ENCODE results near the gene KIRREL1.

Gene KIRREL1

GRCh38 chr1:158045639-158046038 is 52.2 kb downstream of the KIRREL1 start:
- H3K79me2 ChIP-seq (ENCODE audit: control insufficient read depth, low read length): no peaks in the 10 kb centered on the region
- no peak overlapping the region for H3K4me3 ChIP-seq (ENCODE audit: low read length)
- TF ChIP-seq EZH2phosphoT487 (IDR thresholded peaks at IDR 0.05; ENCODE audit: borderline replicate concordance, low read length) (no peak), CTCF (IDR thresholded peaks at IDR 0.05; ENCODE audit: low read depth, low read length, poor library complexity, severe bottlenecking) (no peak)
- no peaks in the 10 kb centered on the region for H3K9me3 ChIP-seq (ENCODE audit: control insufficient read depth, insufficient read depth, low read length)
- no peaks in the 10 kb centered on the region for H3K4me1 ChIP-seq (ENCODE audit: control insufficient read depth, low read length)
- no peaks in the 10 kb centered on the region for H3K9me2 ChIP-seq (replicated peaks; ENCODE audit: control insufficient read depth, low read length)
- H3K27me3 ChIP-seq (ENCODE audit: control insufficient read depth, low read length): peaks cover 46% of the 10 kb centered on the region
- H3K27ac ChIP-seq (ENCODE audit: low read depth, low read length): no peak overlapping the region
- no peak overlapping the region for H3K4me2 ChIP-seq (ENCODE audit: low read length)
- H3K36me3 ChIP-seq (ENCODE audit: control insufficient read depth, low read length): no peaks in the 10 kb centered on the region
- no peaks in the 10 kb centered on the region for H3F3A ChIP-seq (ENCODE audit: control insufficient read depth, insufficient read depth)
- H4K20me1 ChIP-seq (ENCODE audit: control insufficient read depth, insufficient read depth, low read depth, low read length): no peaks in the 10 kb centered on the region

GRCh38 chr1:158046715-158047510 is 53.5 kb downstream of the KIRREL1 start:
- H4K20me1 ChIP-seq (ENCODE audit: control insufficient read depth, insufficient read depth, low read depth, low read length): no peaks in the 10 kb centered on the region
- no peaks in the 10 kb centered on the region for H3K9me3 ChIP-seq (ENCODE audit: control insufficient read depth, insufficient read depth, low read length)
- H3K36me3 ChIP-seq (ENCODE audit: control insufficient read depth, low read length): no peaks in the 10 kb centered on the region
- no peak overlapping the region for H3K27ac ChIP-seq (ENCODE audit: low read depth, low read length)
- peaks cover 46% of the 10 kb centered on the region for H3K27me3 ChIP-seq (ENCODE audit: control insufficient read depth, low read length)
- H3K4me1 ChIP-seq (ENCODE audit: control insufficient read depth, low read length): no peaks in the 10 kb centered on the region
- H3K4me3 ChIP-seq (ENCODE audit: low read length): no peak overlapping the region
- no peak overlapping the region for H3K4me2 ChIP-seq (ENCODE audit: low read length)
- H3K79me2 ChIP-seq (ENCODE audit: control insufficient read depth, low read length): no peaks in the 10 kb centered on the region
- H3F3A ChIP-seq (ENCODE audit: control insufficient read depth, insufficient read depth): no peaks in the 10 kb centered on the region
- TF ChIP-seq CTCF (IDR thresholded peaks at IDR 0.05; ENCODE audit: low read depth, low read length, poor library complexity, severe bottlenecking): no peak
- no peak for TF ChIP-seq EZH2phosphoT487 (IDR thresholded peaks at IDR 0.05; ENCODE audit: borderline replicate concordance, low read length)
- H3K9me2 ChIP-seq (replicated peaks; ENCODE audit: control insufficient read depth, low read length): no peaks in the 10 kb centered on the region

- H3K27ac ChIP-seq (ENCODE audit: low read depth, low read length): no peak overlapping the region
- no peaks in the 10 kb centered on the region for H3K79me2 ChIP-seq (ENCODE audit: control insufficient read depth, low read length)
- H3K27me3 ChIP-seq (ENCODE audit: control insufficient read depth, low read length): peaks cover 52% of the 10 kb centered on the region
- H3K4me3 ChIP-seq (ENCODE audit: low read length): no peak overlapping the region
- no peaks in the 10 kb centered on the region for H3K9me2 ChIP-seq (replicated peaks; ENCODE audit: control insufficient read depth, low read length)
- TF ChIP-seq CTCF (IDR thresholded peaks at IDR 0.05; ENCODE audit: low read depth, low read length, poor library complexity, severe bottlenecking) (no peak), EZH2phosphoT487 (IDR thresholded peaks at IDR 0.05; ENCODE audit: borderline replicate concordance, low read length) (no peak)
- H4K20me1 ChIP-seq (ENCODE audit: control insufficient read depth, insufficient read depth, low read depth, low read length): no peaks in the 10 kb centered on the region
- H3K4me2 ChIP-seq (ENCODE audit: low read length): no peak overlapping the region
- H3K36me3 ChIP-seq (ENCODE audit: control insufficient read depth, low read length): no peaks in the 10 kb centered on the region
- no peaks in the 10 kb centered on the region for H3F3A ChIP-seq (ENCODE audit: control insufficient read depth, insufficient read depth)
- no peaks in the 10 kb centered on the region for H3K4me1 ChIP-seq (ENCODE audit: control insufficient read depth, low read length)
- H3K9me3 ChIP-seq (ENCODE audit: control insufficient read depth, insufficient read depth, low read length): no peaks in the 10 kb centered on the region
Measured at GRCh38 chr1:158048371-158049067, 55.1 kb downstream of the KIRREL1 start.
